Endothelial cell (in vitro differentiated cells): Measurements from ENCODE around the gene RPS6KB1. TPM values are rescaled to one million over a fixed set of nuclear protein-coding genes. Genes with fewer than 3 reads are reported as not detected.

ENCODE experiments used
- DNase-seq: peaks from one replicate; pipeline ENCODE4 v3.0.0; 2021; ENCODE audit warnings: low spot score
- H3K27ac Mint-ChIP-seq: one replicate; pipeline ENCODE4 v1.8.0; 2021; ENCODE audit warnings: mixed read lengths, inconsistent platforms; ENCODE audit not compliant: unreplicated experiment
- H3K27me3 Mint-ChIP-seq: one replicate; pipeline ENCODE4 v1.8.0; 2021; ENCODE audit warnings: mild to moderate bottlenecking, moderate library complexity, mixed read lengths, inconsistent platforms; ENCODE audit not compliant: unreplicated experiment
- H3K36me3 Mint-ChIP-seq: one replicate; pipeline ENCODE4 v1.8.0; 2021; ENCODE audit warnings: mild to moderate bottlenecking, low read depth, mixed read lengths, inconsistent platforms; ENCODE audit not compliant: unreplicated experiment
- H3K4me1 Mint-ChIP-seq: one replicate; pipeline ENCODE4 v1.8.0; 2021; ENCODE audit warnings: mild to moderate bottlenecking, mixed read lengths, inconsistent platforms; ENCODE audit not compliant: unreplicated experiment
- H3K4me3 Mint-ChIP-seq: one replicate; pipeline ENCODE4 v1.8.0; 2021; ENCODE audit warnings: mild to moderate bottlenecking, mixed read lengths, inconsistent platforms; ENCODE audit not compliant: unreplicated experiment
- H3K9me3 Mint-ChIP-seq: one replicate; pipeline ENCODE4 v1.8.0; 2021; ENCODE audit warnings: mixed read lengths, inconsistent platforms; ENCODE audit not compliant: unreplicated experiment
- long read RNA-seq: library from polyadenylated mRNA; unstranded; transcript quantifications from one replicate; pipeline ENCODE4 v2.0.0, GENCODE V29; 2020; ENCODE audit not compliant: unreplicated experiment
- total RNA-seq: library from RNA; stranded (reverse); fragmentation: NEBNext Ultra II Directional; extraction: Animal tissue kit (Norgen Biotek cat#: 25700); gene quantifications from one replicate; pipeline ENCODE4 v1.2.1, GENCODE V29; 2021; ENCODE audit not compliant: unreplicated experiment
- TF ChIP-seq, protein P1 (sequence below): fragments of 200-600 bp; sonication (generic); IDR thresholded peaks from one replicate; pipeline ENCODE4 v1.5.0; 2021; ENCODE audit warnings: antibody characterized with exemption; ENCODE audit not compliant: unreplicated experiment

Gene RPS6KB1
- total RNA-seq = 30.4 TPM
- long read RNA-seq, full-length matches to known transcripts = 10 of 15 reads
- long read RNA-seq, partial matches to known transcripts = 1 of 15 reads
- long read RNA-seq, other reads (novel, unspliced or antisense) = 4 of 15 reads

DNA sequence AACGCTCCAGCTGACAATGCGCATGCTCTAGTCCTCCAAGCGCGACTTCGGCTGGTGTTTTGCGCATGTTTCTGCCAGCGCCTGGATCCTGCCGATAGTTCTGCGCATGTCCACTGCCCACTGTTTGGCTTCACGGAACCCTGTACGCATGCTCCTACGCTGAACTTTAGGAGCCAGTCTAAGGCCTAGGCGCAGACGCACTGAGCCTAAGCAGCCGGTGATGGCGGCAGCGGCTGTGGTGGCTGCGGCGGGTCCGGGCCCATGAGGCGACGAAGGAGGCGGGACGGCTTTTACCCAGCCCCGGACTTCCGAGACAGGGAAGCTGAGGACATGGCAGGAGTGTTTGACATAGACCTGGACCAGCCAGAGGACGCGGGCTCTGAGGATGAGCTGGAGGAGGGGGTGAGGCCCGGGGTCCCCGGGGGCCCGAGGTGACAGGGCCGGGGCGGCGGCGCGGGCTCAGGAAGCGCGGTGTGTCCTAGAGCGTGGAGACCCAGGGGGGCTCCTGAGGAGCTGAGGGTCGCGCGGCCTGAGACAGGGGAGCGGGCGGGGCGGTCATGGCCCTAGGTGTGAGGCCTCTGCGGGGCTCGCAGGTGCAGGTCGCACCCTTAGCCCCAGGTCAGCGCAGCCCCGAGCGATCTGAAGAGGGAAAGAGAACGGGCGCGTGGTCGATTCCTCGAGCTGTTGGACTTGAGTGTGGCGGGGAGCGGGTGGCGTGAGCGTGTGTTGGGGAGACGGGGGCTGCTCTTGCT, at the start of gene RPS6KB1, which contains the start of gene TUBD1:
RPS6KB1 (plus strand) TSS at position 198 of the 752 bp plus-strand sequence; CDS start at position 262, 64 bp downstream.
TUBD1 (minus strand) TSS at position 20 of the 752 bp plus-strand sequence. CDS start 1,941 bp downstream, outside the sequence.
- Mint-ChIP-seq H3K9me3 (no peaks in the 10 kb centered on the region), H3K27me3 (peaks cover 7% of the 10 kb centered on the region), H3K27ac (peak within 1 kb of the TSS; percentile 68), H3K36me3 (peaks cover 5% of the 10 kb centered on the region), H3K4me3 (peak within 1 kb of the TSS; percentile 98), H3K4me1 (peaks cover 11% of the 10 kb centered on the region)
- TF ChIP-seq, protein P1, sequence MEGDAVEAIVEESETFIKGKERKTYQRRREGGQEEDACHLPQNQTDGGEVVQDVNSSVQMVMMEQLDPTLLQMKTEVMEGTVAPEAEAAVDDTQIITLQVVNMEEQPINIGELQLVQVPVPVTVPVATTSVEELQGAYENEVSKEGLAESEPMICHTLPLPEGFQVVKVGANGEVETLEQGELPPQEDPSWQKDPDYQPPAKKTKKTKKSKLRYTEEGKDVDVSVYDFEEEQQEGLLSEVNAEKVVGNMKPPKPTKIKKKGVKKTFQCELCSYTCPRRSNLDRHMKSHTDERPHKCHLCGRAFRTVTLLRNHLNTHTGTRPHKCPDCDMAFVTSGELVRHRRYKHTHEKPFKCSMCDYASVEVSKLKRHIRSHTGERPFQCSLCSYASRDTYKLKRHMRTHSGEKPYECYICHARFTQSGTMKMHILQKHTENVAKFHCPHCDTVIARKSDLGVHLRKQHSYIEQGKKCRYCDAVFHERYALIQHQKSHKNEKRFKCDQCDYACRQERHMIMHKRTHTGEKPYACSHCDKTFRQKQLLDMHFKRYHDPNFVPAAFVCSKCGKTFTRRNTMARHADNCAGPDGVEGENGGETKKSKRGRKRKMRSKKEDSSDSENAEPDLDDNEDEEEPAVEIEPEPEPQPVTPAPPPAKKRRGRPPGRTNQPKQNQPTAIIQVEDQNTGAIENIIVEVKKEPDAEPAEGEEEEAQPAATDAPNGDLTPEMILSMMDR = no peak
- DNase-seq = peak; percentile 89

DNA sequence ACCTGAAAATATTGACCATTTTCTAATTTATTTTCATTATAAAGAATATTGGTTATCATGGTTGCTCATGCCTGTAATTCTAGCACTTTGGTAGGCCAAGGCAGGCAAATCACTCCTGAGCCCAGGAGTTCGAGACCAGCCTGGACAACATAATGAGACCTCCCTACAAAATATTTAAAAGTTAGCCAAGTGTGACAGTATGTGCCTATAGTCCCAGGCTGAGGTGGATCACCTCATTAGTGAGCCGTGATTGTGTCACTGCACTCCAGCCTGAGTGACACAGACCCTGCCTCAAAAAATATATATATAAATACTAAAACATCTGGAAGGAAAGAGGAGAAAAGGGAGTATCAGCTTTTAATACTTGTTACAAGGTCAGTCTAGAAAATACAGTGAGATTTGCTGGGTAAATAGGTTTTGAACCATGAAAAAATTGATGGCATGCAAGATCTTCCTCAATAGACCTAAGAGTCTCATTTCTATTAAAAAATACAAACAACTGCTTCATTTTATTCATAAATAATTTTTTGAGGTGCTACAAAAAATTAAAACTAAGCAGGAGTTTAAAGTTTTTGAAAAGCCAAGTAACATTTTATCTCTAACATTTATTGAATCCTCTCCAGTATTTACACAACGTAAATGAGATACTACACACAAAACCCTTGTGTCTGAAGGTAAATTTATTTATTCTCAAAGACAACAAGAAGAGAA, 47.9 kb upstream of the RPS6KB1 start:
- no peak for DNase-seq
- no peaks in the 10 kb centered on the region for H3K9me3 Mint-ChIP-seq
- TF ChIP-seq, protein P1 = no peak
- H3K4me3 Mint-ChIP-seq = no peak overlapping the region
- no peak overlapping the region for H3K27ac Mint-ChIP-seq
- peaks cover 3% of the 10 kb centered on the region for H3K27me3 Mint-ChIP-seq
- H3K4me1 Mint-ChIP-seq = peaks cover 14% of the 10 kb centered on the region
- H3K36me3 Mint-ChIP-seq = peaks cover 5% of the 10 kb centered on the region

- TF ChIP-seq, protein P1 = no peak
- Mint-ChIP-seq H3K4me1 (peaks cover 8% of the 10 kb centered on the region), H3K4me3 (no peak overlapping the region), H3K9me3 (no peaks in the 10 kb centered on the region), H3K36me3 (peaks cover 5% of the 10 kb centered on the region), H3K27me3 (peaks cover 3% of the 10 kb centered on the region), H3K27ac (no peak overlapping the region)
- DNase-seq = no peak
These were observed 47.1 kb upstream of the RPS6KB1 start for GRCh38 chr17:59845595-59846393.

- H3K4me1 Mint-ChIP-seq = peaks cover under 1% of the 10 kb centered on the region
- H3K36me3 Mint-ChIP-seq = peaks cover 5% of the 10 kb centered on the region
- no peak overlapping the region for H3K27ac Mint-ChIP-seq
- DNase-seq = no peak
- no peak overlapping the region for H3K4me3 Mint-ChIP-seq
- TF ChIP-seq, protein P1 = no peak
- no peaks in the 10 kb centered on the region for H3K9me3 Mint-ChIP-seq
- H3K27me3 Mint-ChIP-seq = peaks cover 3% of the 10 kb centered on the region
These were observed 46.3 kb upstream of the RPS6KB1 start for GRCh38 chr17:59846394-59847165.
